Activated CD4-positive, alpha-beta T cell treated with anti-CD3 and anti-CD28 coated beads, Interleukin-2, amount 50 U/mL, for 24 hours (primary cell): ENCODE results near the gene COL27A1.
"Not testable (repeated sequence)": the region's sequence is repeated elsewhere in the genome, so short reads cannot be mapped to it uniquely, and the experiment has no call there.

Experiments
- DNase-seq, 2 donors: peaks; one replicate each; pipeline ENCODE4 v3.0.0-alpha.2; 2020; ENCODE audit warnings: low read depth in 1 of 2, low spot score in 1 of 2

The COL27A1 gene

GRCh38 chr9:114316605-114317230, 161.4 kb downstream of the COL27A1 start:
- no peak for DNase-seq

- no peak for DNase-seq
Measured at GRCh38 chr9:114317665-114318357, 162.5 kb downstream of the COL27A1 start.

- no peak for DNase-seq
Measured at GRCh38 chr9:114318416-114318815, 163.1 kb downstream of the COL27A1 start.

GRCh38 chr9:114319147-114319546, 163.8 kb downstream of the COL27A1 start:
- no peak for DNase-seq

GRCh38 chr9:114320710-114321109, 165.4 kb downstream of the COL27A1 start:
- not testable (repeated sequence) for DNase-seq

- DNase-seq = no peak
Measured at GRCh38 chr9:114321759-114322158, 166.4 kb downstream of the COL27A1 start.

- not testable (repeated sequence) for DNase-seq
Measured at GRCh38 chr9:114322160-114322818, 167.0 kb downstream of the COL27A1 start.

GRCh38 chr9:114322831-114323531, 167.6 kb downstream of the COL27A1 start, which contains the start of gene ORM1:
ORM1 (plus strand) TSS chr9:114323098; CDS start chr9:114323134, 36 bp downstream.
- not testable (repeated sequence) for DNase-seq

GRCh38 chr9:114323849-114324248, 168.5 kb downstream of the COL27A1 start:
- not testable (repeated sequence) for DNase-seq

GRCh38 chr9:114324492-114324891, 169.2 kb downstream of the COL27A1 start:
- no peak for DNase-seq

- not testable (repeated sequence) for DNase-seq
Measured at GRCh38 chr9:114324965-114325364, 169.6 kb downstream of the COL27A1 start.

GRCh38 chr9:114325684-114326254, 170.4 kb downstream of the COL27A1 start:
- DNase-seq = not testable (repeated sequence)

GRCh38 chr9:114327749-114328148, 172.4 kb downstream of the COL27A1 start:
- no peak for DNase-seq

- DNase-seq = not testable (repeated sequence)
Measured at GRCh38 chr9:114328357-114328820, 173.1 kb downstream of the COL27A1 start.

GRCh38 chr9:114328937-114329624, 173.7 kb downstream of the COL27A1 start:
- not testable (repeated sequence) for DNase-seq

- not testable (repeated sequence) for DNase-seq
Measured at GRCh38 chr9:114329625-114330022, 174.3 kb downstream of the COL27A1 start, which contains the start of gene ORM2. ORM2 (plus strand) TSS chr9:114329869; CDS start chr9:114329905, 36 bp downstream.

- DNase-seq = no peak
Measured at GRCh38 chr9:114330636-114331035, 175.3 kb downstream of the COL27A1 start.

- DNase-seq = not testable (repeated sequence)
Measured at GRCh38 chr9:114331229-114332195, 176.2 kb downstream of the COL27A1 start.

- not testable (repeated sequence) for DNase-seq
Measured at GRCh38 chr9:114332474-114333040, 177.2 kb downstream of the COL27A1 start.
